A549 (cell line): Measurements from ENCODE around the gene CEP128. TPM values are rescaled to one million over a fixed set of nuclear protein-coding genes. Genes with fewer than 3 reads are reported as not detected.

Experiments
- ATAC-seq, 2 experiments: fragments of 200-7000 bp in 1 of 2; fragments of >200 bp in 1 of 2; cut with Nextera tagmentation in 1 of 2; cut with Tn5 transposase in 1 of 2; 3 replicates each; pipeline versions ENCODE4 v1.8.0 to v1.9.1; 2018 to 2020; ENCODE audit warnings: mild to moderate bottlenecking in 1 of 2, moderate library complexity in 1 of 2
- CTCF ChIA-PET: fragments of 300-600 bp; sonication (Branson Sonifier 250); formaldehyde crosslinking; extraction: SDS; loops from one replicate; lab custom pipeline; 2021; ENCODE audit warnings: antibody characterized with exemption, inconsistent platforms; lab: Yijun Ruan, JAX
- POLR2A ChIA-PET: fragments of 350-600 bp; formaldehyde crosslinking; extraction: SDS; loops from one replicate; lab custom pipeline; 2021; ENCODE audit warnings: antibody characterized with exemption, inconsistent platforms; lab: Yijun Ruan, JAX
- DNase-seq, 2 experiments: peaks; one replicate each; pipeline versions ENCODE4 v3.0.0 to v3.0.0-alpha.2; 2011 to 2016; ENCODE audit warnings: low read depth in 1 of 2, low spot score in 1 of 2
- FAIRE-seq: peaks from 2 replicates; lab custom pipeline; 2011; peaks lifted over from hg19 to GRCh38; lab: Jason Lieb, UNC
- H3K27ac ChIP-seq, 2 experiments: fragments of >200 bp; sonication (Bioruptor Twin); formaldehyde crosslinking; 3 replicates each; pipeline ENCODE4 v1.5.1; 2016 to 2017
- H3K4me1 ChIP-seq: fragments of >200 bp; sonication (Bioruptor Twin); formaldehyde crosslinking; 3 replicates; pipeline ENCODE4 v1.6.1; 2016
- H3K4me2 ChIP-seq: fragments of >200 bp; sonication (Bioruptor Twin); formaldehyde crosslinking; 3 replicates; pipeline ENCODE4 v1.6.1; 2016
- H3K4me3 ChIP-seq: fragments of >200 bp; sonication (Bioruptor Twin); formaldehyde crosslinking; 3 replicates; pipeline ENCODE4 v1.5.1; 2016
- H3K9me3 ChIP-seq: fragments of >200 bp; sonication (Bioruptor Twin); formaldehyde crosslinking; 3 replicates; pipeline ENCODE4 v1.6.1; 2016
- BCL3 ChIP-seq: fragments of >200 bp; sonication (Bioruptor Twin); formaldehyde crosslinking; IDR thresholded peaks from 3 replicates; pipeline ENCODE4 v1.6.1; 2016
- CBX2 ChIP-seq: fragments of 200-600 bp; sonication (generic); IDR thresholded peaks from 2 replicates; pipeline ENCODE4 v1.6.1; 2016; ENCODE audit warnings: low read depth, mild to moderate bottlenecking, borderline replicate concordance
- CEBPB ChIP-seq, 2 experiments: fragments of >200 bp in 1 of 2; sonication (Bioruptor Twin) in 1 of 2; formaldehyde crosslinking in 1 of 2; IDR thresholded peaks; 2 replicates each; pipeline ENCODE4 v1.6.1; 2012 to 2016
- CHD2 ChIP-seq: fragments of 150-350 bp; IDR thresholded peaks from 2 replicates; pipeline ENCODE4 v1.6.1; 2014; ENCODE audit warnings: low read length; ENCODE audit not compliant: partially characterized antibody
- CTCF ChIP-seq: fragments of >200 bp; sonication (Bioruptor Twin); formaldehyde crosslinking; IDR thresholded peaks from 3 replicates; pipeline ENCODE4 v1.5.1; 2016
- EHMT2 ChIP-seq: fragments of 200-600 bp; sonication (generic); IDR thresholded peaks from 2 replicates; pipeline ENCODE4 v1.6.1; 2016; ENCODE audit warnings: antibody characterized with exemption, low read depth, mild to moderate bottlenecking, moderate library complexity
- EP300 ChIP-seq, 2 experiments: fragments of >200 bp; sonication (Bioruptor Twin); formaldehyde crosslinking; IDR thresholded peaks; 2 replicates in 1 of 2; 3 replicates in 1 of 2; pipeline ENCODE4 v1.6.1; 2016 to 2017
- FOXS1 ChIP-seq: fragments of 250-450 bp; sonication (Bioruptor Pico); IDR thresholded peaks from 2 replicates; pipeline ENCODE4 v1.5.0; 2020; ENCODE audit warnings: mild to moderate bottlenecking, moderate library complexity
- HES2 ChIP-seq: fragments of >200 bp; sonication (Bioruptor Twin); formaldehyde crosslinking; IDR thresholded peaks from 2 replicates; pipeline ENCODE4 v1.6.1; 2016
- HEYL ChIP-seq: fragments of 250-450 bp; sonication (Bioruptor Pico); IDR thresholded peaks from 2 replicates; pipeline ENCODE4 v1.8.0; 2021; ENCODE audit warnings: mild to moderate bottlenecking, moderate library complexity
- HMGXB4 ChIP-seq: fragments of 250-450 bp; sonication (Bioruptor Pico); IDR thresholded peaks from 2 replicates; pipeline ENCODE4 v1.5.0; 2021; ENCODE audit warnings: mild to moderate bottlenecking, moderate library complexity, borderline replicate concordance
- HOXA7 ChIP-seq: fragments of 250-450 bp; sonication (Bioruptor Pico); IDR thresholded peaks from 2 replicates; pipeline ENCODE4 v1.5.0; 2020; ENCODE audit warnings: mild to moderate bottlenecking, moderate library complexity
- HOXB13 ChIP-seq: fragments of 250-450 bp; sonication (Bioruptor Pico); IDR thresholded peaks from 2 replicates; pipeline ENCODE4 v1.5.0; 2020; ENCODE audit warnings: low read depth, mild to moderate bottlenecking, moderate library complexity
- JUN ChIP-seq, 2 experiments: fragments of >200 bp; sonication (Bioruptor Twin); formaldehyde crosslinking; IDR thresholded peaks; 2 replicates in 1 of 2; 3 replicates in 1 of 2; pipeline ENCODE4 v1.6.1; 2016 to 2017
- JUNB ChIP-seq: fragments of >200 bp; sonication (Bioruptor Twin); formaldehyde crosslinking; IDR thresholded peaks from 2 replicates; pipeline ENCODE4 v1.6.1; 2016
- KDM1A ChIP-seq: fragments of 200-600 bp; sonication (generic); IDR thresholded peaks from 2 replicates; pipeline ENCODE4 v1.6.1; 2016; ENCODE audit warnings: low read depth, mild to moderate bottlenecking
- MAFK ChIP-seq: fragments of 450-650 bp; IDR thresholded peaks from 2 replicates; pipeline ENCODE4 v1.6.1; 2014; ENCODE audit not compliant: partially characterized antibody
- MYC ChIP-seq: IDR thresholded peaks from 2 replicates; pipeline ENCODE4 v1.6.1; 2012; ENCODE audit warnings: mild to moderate bottlenecking, inconsistent platforms, low read length, improper control_type of control experiment, borderline replicate concordance
- NFE2L2 ChIP-seq: fragments of 150-350 bp; conservative IDR thresholded peaks from 2 replicates; pipeline ENCODE4 v1.6.1; 2014; ENCODE audit warnings: low read length
- NPAS2 ChIP-seq: fragments of 250-450 bp; sonication (Bioruptor Pico); IDR thresholded peaks from 2 replicates; pipeline ENCODE4 v1.8.0; 2022; ENCODE audit warnings: mild to moderate bottlenecking, moderate library complexity, borderline replicate concordance
- POLR2A ChIP-seq: IDR thresholded peaks from 2 replicates; pipeline ENCODE4 v1.6.1; 2012; ENCODE audit warnings: mild to moderate bottlenecking, low read length
- POLR2AphosphoS2 ChIP-seq: conservative IDR thresholded peaks from 2 replicates; pipeline ENCODE4 v1.6.1; 2012; ENCODE audit warnings: low read length, improper control_type of control experiment, inconsistent platforms
- RAD21 ChIP-seq, 2 experiments: fragments of >200 bp in 1 of 2; sonication (Bioruptor Twin) in 1 of 2; formaldehyde crosslinking in 1 of 2; IDR thresholded peaks in 1 of 2; conservative IDR thresholded peaks in 1 of 2; 2 replicates in 1 of 2; 3 replicates in 1 of 2; pipeline ENCODE4 v1.6.1; 2012 to 2018; ENCODE audit warnings: inconsistent platforms in 1 of 2
- RARB ChIP-seq: fragments of 250-450 bp; sonication (Bioruptor Pico); IDR thresholded peaks from 2 replicates; pipeline ENCODE4 v1.8.0; 2021; ENCODE audit warnings: mild to moderate bottlenecking, moderate library complexity
- RFX5 ChIP-seq: fragments of 450-650 bp; IDR thresholded peaks from 2 replicates; pipeline ENCODE4 v1.7.1; 2014; ENCODE audit warnings: antibody characterized with exemption, mild to moderate bottlenecking, moderate library complexity
- TFCP2L1 ChIP-seq: fragments of 250-450 bp; sonication (Bioruptor Pico); IDR thresholded peaks from 2 replicates; pipeline ENCODE4 v1.5.0; 2021; ENCODE audit warnings: mild to moderate bottlenecking
- TP53 ChIP-seq: fragments of 250-450 bp; sonication (Bioruptor Pico); IDR thresholded peaks from 2 replicates; pipeline ENCODE4 v1.5.0; 2021; ENCODE audit warnings: mild to moderate bottlenecking, moderate library complexity
- ZC3H11A ChIP-seq: fragments of 450-650 bp; IDR thresholded peaks from 2 replicates; pipeline ENCODE4 v1.6.1; 2014; ENCODE audit warnings: antibody characterized with exemption, mild to moderate bottlenecking
- ZSCAN20 ChIP-seq: fragments of 250-450 bp; sonication (Bioruptor Pico); IDR thresholded peaks from 2 replicates; pipeline ENCODE4 v1.8.0; 2022; ENCODE audit warnings: mild to moderate bottlenecking, moderate library complexity
- WGBS: methylation state at CpG from one replicate; pipeline ENCODE4 v1.1.6; 2017; ENCODE audit errors: missing lambda C conversion rate; 5-methylcytosine and 5-hydroxymethylcytosine counted together
- polyA plus RNA-seq, 4 experiments: library from polyadenylated mRNA; depleted of rRNA in 3 of 4; stranded (reverse); fragments of >200 nt; fragmentation: RNase III in 1 of 4; extraction: RNeasy Plus Mini Kit Qiagen cat#74134 plus additional on column Dnase treatment in 1 of 4; gene quantifications; 2 replicates in 3 of 4; 3 replicates in 1 of 4; pipeline ENCODE4 v1.2.3, GENCODE V29; 2011 to 2017

Gene CEP128
- polyA plus RNA-seq, 2 of the 4 experiments (the other 2 are of a cell fraction), result 5.8 to 7.0 TPM

GRCh38 chr14:80699861-80700260 is 241.7 kb downstream of the CEP128 start:
- H3K4me3 ChIP-seq, result no peak overlapping the region
- no peak overlapping the region for H3K4me2 ChIP-seq
- no peak for DNase-seq
- CTCF ChIA-PET, result interaction anchor here (1.0 kb wide), 1 partner anchor 299 kb away, joined by 4 read pairs; no protein-coding TSS in a partner anchor
- WGBS, result 88% methylated on average over 4 of the region's 4 CpGs
- H3K27ac ChIP-seq, result no peak overlapping the region
- no peak for FAIRE-seq
- no peaks in the 10 kb centered on the region for H3K9me3 ChIP-seq
- no peak for ATAC-seq
- TF ChIP-seq POLR2A (no peak), KDM1A (no peak), ZC3H11A (no peak), RFX5 (no peak), TP53 (no peak), ZSCAN20 (CRISPR knock-in tag) (no peak), CTCF (no peak), NFE2L2 (no peak), NPAS2 (CRISPR knock-in tag) (no peak), EP300 (IDR thresholded peaks at IDR 0.05) (no peak)
- TF ChIP-seq, all 56 proteins: peak for 0
- no peaks in the 10 kb centered on the region for H3K4me1 ChIP-seq
- POLR2A ChIA-PET, result no interaction called here

GRCh38 chr14:80698974-80699373 is 242.6 kb downstream of the CEP128 start:
- 92% methylated on average over 6 of the region's 6 CpGs for WGBS
- CTCF ChIA-PET, result no interaction called here
- POLR2A ChIA-PET, result no interaction called here
- DNase-seq (no peak), FAIRE-seq (no peak), ATAC-seq (no peak)
- no peak overlapping the region for H3K27ac ChIP-seq
- no peak overlapping the region for H3K4me3 ChIP-seq
- H3K9me3 ChIP-seq, result no peaks in the 10 kb centered on the region
- TF ChIP-seq BCL3 (no peak), CHD2 (no peak), HOXA7 (CRISPR knock-in tag) (no peak)
- H3K4me1 ChIP-seq, result no peaks in the 10 kb centered on the region
- H3K4me2 ChIP-seq, result no peak overlapping the region

GRCh38 chr14:80695869-80696268 is 245.7 kb downstream of the CEP128 start:
- no peaks in the 10 kb centered on the region for H3K9me3 ChIP-seq
- CTCF ChIA-PET, result interaction anchor here (1.1 kb wide), 1 partner anchor 10 kb away, joined by 3 read pairs; no protein-coding TSS in a partner anchor
- ATAC-seq, result no peak

More at GRCh38 chr14:80695869-80696268, 245.7 kb downstream of the CEP128 start:
- Histone ChIP-seq H3K4me3 (no peak overlapping the region), H3K4me2 (no peak overlapping the region), H3K4me1 (no peaks in the 10 kb centered on the region), H3K27ac (no peak overlapping the region)
- DNase-seq, result no peak
- no peak for TF ChIP-seq TFCP2L1 (CRISPR knock-in tag)
- no peak for TF ChIP-seq RARB (CRISPR knock-in tag)
- TF ChIP-seq JUN (IDR thresholded peaks at IDR 0.05), result no peak
- no peak for TF ChIP-seq HOXB13 (CRISPR knock-in tag)
- TF ChIP-seq CEBPB (IDR thresholded peaks at IDR 0.05), result no peak
- no peak for TF ChIP-seq EHMT2
- no peak for TF ChIP-seq CBX2
- no peak for TF ChIP-seq RAD21 (conservative IDR thresholded peaks at IDR 0.05 in 1 of 2, IDR thresholded peaks at IDR 0.05 in 1 of 2)
- no peak for TF ChIP-seq JUNB
- no peak for TF ChIP-seq EP300 (IDR thresholded peaks at IDR 0.05)
- TF ChIP-seq MYC, result no peak
- TF ChIP-seq POLR2AphosphoS2, result no peak
- no peak for TF ChIP-seq HMGXB4 (CRISPR knock-in tag)
- TF ChIP-seq MAFK, result no peak
- TF ChIP-seq TP53, result no peak
- no peak for TF ChIP-seq CHD2
- TF ChIP-seq HES2, result no peak
- no peak for TF ChIP-seq HEYL (CRISPR knock-in tag)
- no peak for TF ChIP-seq FOXS1
- 92% methylated on average over 4 of the region's 4 CpGs for WGBS
- POLR2A ChIA-PET, result no interaction called here
- no peak for FAIRE-seq
